T-helper 1 cell treated with Interleukin-12 subunit alpha and Interleukin-12 subunit beta and Interleukin-4 antibody, amounts not matched to agents 30 μg/mL and 1 μg/mL, for 36 hours (primary cell): ENCODE data around the gene PCDH8.

Source experiments
- H3K27ac Mint-ChIP-seq: one replicate; pipeline ENCODE4 v1.8.0; 2021; ENCODE audit warnings: mild to moderate bottlenecking, mixed read lengths
- H3K27me3 Mint-ChIP-seq: one replicate; pipeline ENCODE4 v1.8.0; 2021; ENCODE audit warnings: low read depth, mixed read lengths
- H3K36me3 Mint-ChIP-seq: one replicate; pipeline ENCODE4 v1.8.0; 2021; ENCODE audit warnings: low read depth, mixed read lengths
- H3K4me1 Mint-ChIP-seq: one replicate; pipeline ENCODE4 v1.8.0; 2021; ENCODE audit warnings: low read depth, mixed read lengths
- H3K4me3 Mint-ChIP-seq: one replicate; pipeline ENCODE4 v1.8.0; 2021; ENCODE audit warnings: mild to moderate bottlenecking, moderate library complexity, mixed read lengths
- H3K9me3 Mint-ChIP-seq: one replicate; pipeline ENCODE4 v1.8.0; 2021; ENCODE audit warnings: mixed read lengths

PCDH8 gene

DNA sequence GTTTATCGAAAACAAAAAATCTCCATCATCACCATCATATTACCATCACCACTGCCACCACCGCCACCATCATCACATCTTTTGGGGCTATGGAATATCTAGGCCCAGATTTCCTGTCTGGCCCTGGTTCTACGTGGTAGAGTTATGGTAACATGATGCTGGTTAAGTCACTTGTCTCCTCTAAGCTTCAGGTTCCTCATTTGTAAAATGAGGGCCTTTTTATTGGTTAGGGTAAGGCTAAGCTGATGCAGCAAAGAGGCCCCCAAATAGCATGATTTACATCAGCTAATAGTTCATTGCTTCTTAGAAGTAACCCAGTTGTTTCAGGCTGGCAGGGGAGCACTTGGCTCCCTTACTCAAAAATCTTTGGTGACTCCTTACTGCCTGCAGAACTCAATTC lies 37.9 kb downstream of the PCDH8 start:
- Mint-ChIP-seq H3K9me3 (no peaks in the 10 kb centered on the region), H3K27me3 (peaks cover 9% of the 10 kb centered on the region), H3K36me3 (no peaks in the 10 kb centered on the region), H3K27ac (no peak overlapping the region), H3K4me3 (no peak overlapping the region), H3K4me1 (no peaks in the 10 kb centered on the region)

DNA sequence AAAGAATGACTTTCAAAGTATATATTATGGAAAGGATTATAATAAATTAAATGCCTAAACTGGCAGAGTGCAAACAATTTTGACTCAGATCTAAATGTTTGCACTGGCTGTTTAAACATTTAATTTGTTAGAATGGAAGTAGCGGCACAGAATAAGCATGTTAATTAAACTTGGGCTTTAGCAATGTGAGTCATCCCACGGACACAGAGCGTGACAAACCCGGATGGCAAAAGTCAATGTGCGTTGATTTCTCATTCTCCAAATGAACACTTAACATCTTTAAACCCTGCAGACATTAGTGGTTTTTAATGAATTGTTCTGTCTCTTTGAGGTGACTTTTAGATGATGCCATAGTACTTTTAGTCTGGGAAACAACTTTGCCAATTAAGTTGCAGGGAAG lies 38.4 kb downstream of the PCDH8 start:
- Mint-ChIP-seq H3K27me3 (peaks cover 14% of the 10 kb centered on the region), H3K4me3 (no peak overlapping the region), H3K4me1 (no peaks in the 10 kb centered on the region), H3K9me3 (no peaks in the 10 kb centered on the region), H3K27ac (no peak overlapping the region), H3K36me3 (no peaks in the 10 kb centered on the region)

DNA sequence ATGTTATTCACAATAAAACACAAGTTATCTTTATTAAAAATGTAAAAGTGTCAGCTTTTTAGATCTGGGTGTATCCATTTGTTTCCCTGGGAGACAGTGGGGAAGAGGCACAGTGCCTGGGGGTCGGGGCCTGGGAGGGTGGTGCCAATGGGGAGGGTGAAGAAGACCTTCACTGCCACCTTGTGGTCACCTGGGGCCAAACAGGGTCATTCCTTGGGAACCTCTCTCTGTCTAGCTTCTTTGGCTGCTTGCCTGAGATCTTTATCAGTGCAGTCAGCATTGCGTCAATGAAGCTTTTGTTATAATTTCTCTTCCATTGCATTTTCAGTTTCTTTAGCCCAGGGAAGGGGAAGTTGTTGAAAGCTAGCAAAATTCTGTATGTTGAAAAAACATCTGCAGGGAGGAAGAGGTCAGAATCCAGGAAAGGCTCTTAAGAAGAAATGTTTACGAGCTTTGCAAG lies 39.1 kb downstream of the PCDH8 start:
- Mint-ChIP-seq H3K4me3 (no peak overlapping the region), H3K36me3 (no peaks in the 10 kb centered on the region), H3K9me3 (no peaks in the 10 kb centered on the region), H3K4me1 (no peaks in the 10 kb centered on the region), H3K27me3 (peaks cover 14% of the 10 kb centered on the region), H3K27ac (no peak overlapping the region)

DNA sequence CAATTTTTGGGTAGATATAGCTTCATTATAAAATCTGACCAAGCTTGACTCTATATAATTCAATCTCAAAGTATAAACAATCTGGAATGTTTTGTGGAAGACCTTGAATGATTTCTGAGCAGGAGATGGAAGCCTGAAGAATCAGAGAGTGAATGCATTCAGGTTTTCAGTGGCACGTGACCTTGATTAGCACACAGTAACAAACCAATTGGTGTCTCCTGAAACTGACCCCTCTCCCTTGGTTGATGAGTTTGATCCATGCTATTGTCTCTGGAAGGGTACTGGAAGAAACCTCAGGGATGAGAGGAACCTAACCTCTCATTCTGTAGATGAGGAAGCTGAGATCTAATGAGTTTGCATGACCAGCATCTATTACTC lies 39.6 kb downstream of the PCDH8 start:
- Mint-ChIP-seq H3K9me3 (no peaks in the 10 kb centered on the region), H3K27ac (no peak overlapping the region), H3K4me3 (no peak overlapping the region), H3K36me3 (no peaks in the 10 kb centered on the region), H3K4me1 (no peaks in the 10 kb centered on the region), H3K27me3 (peaks cover 14% of the 10 kb centered on the region)

DNA sequence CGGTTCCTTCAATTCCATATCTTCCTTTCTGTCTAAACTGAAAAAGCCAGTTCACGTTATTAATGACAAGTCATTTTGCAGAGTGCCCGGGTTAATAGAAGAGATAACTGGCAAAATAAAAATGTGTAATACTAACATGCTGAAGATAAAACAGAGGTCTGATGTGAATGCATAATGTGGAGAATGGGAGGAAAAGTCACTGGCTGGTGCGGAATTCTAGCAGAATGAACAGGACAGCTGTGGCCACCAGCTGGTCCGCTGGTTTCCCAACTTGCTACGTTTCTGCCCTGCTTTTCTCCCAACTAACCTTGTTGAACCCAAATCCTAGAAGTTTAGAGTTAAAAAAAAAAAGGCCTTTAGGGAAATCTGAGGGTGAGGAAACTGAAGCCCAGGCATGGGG lies 42.4 kb downstream of the PCDH8 start:
- H3K4me3 Mint-ChIP-seq = no peak overlapping the region
- H3K4me1 Mint-ChIP-seq = no peaks in the 10 kb centered on the region
- H3K36me3 Mint-ChIP-seq = no peaks in the 10 kb centered on the region
- peaks cover 13% of the 10 kb centered on the region for H3K27me3 Mint-ChIP-seq
- no peak overlapping the region for H3K27ac Mint-ChIP-seq
- no peaks in the 10 kb centered on the region for H3K9me3 Mint-ChIP-seq

DNA sequence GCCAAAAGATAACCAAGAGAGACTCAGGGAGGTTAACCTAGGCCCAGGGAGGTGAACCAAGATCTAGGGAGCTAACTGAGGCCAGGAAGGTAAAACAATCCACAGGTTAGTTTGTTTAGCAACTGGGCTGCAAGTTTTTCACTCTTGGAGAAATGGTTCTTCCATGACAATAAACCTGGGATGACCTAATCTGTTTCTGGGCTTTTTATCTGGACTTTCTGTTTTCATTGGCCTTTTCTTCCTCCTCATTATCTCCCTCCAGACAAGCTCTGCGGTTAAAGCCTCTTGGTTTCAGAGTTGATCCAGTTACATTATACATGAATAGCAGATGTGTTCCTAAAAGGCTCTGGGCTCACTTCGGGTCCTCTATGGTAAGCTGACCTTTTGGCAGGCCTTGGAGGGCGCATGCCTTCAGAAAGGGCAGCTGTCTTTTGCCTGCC lies 44.2 kb downstream of the PCDH8 start:
- Mint-ChIP-seq H3K4me3 (no peak overlapping the region), H3K36me3 (no peaks in the 10 kb centered on the region), H3K4me1 (no peaks in the 10 kb centered on the region), H3K27me3 (peaks cover 10% of the 10 kb centered on the region), H3K9me3 (no peaks in the 10 kb centered on the region), H3K27ac (no peak overlapping the region)

DNA sequence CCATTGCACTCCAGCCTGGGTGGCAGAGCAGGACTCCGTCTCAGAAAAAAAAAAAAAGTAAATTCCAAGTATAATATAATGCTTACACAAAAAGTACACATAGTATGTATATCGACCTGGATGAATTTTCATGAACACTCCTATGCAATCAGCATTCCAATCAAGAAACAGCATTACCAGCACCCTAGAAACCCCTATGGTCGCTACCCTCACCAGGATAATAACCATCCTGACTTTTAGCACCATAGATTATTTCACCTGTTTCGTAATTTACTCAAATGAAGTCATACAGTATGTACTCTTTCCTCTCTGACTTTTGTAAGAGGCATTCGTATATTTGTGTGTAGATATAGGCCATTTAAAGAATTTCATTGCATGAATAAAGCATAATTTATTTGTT lies 47.6 kb downstream of the PCDH8 start:
- H3K36me3 Mint-ChIP-seq = no peaks in the 10 kb centered on the region
- H3K4me3 Mint-ChIP-seq = no peak overlapping the region
- no peak overlapping the region for H3K27ac Mint-ChIP-seq
- H3K9me3 Mint-ChIP-seq = no peaks in the 10 kb centered on the region
- peaks cover 9% of the 10 kb centered on the region for H3K27me3 Mint-ChIP-seq
- H3K4me1 Mint-ChIP-seq = no peaks in the 10 kb centered on the region

DNA sequence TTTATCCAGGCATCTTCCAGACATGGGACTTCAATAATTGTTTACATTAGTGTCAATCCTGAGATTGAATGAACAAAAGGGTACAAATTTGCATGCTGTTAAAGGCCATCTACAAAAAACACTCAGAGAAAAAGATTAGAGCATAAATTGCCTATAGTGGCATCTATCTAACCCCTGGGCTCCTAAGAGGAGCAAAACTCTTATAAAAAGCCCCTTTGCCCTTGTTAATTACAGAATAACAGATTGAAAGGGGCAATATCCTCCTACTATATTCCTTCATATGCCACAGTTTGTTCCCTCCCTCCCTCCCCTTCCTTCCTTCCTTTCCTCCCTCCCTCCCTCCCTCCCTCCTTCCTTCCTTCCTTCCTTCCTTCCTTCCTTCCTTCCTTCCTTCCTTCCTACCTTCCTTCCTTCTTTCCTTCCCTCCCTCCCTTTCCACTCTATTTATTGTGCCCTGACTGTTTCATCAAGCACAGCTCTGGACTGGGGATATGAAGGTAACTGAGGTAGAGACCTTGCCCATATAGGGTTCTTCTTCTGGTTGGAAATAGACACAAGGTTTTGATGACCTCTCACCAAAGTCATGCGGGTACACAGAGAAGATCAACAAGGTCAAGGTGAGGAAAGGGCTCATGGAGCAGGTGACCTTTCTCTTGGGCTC lies 49.5 kb downstream of the PCDH8 start:
- Mint-ChIP-seq H3K4me3 (no peak overlapping the region), H3K27ac (no peak overlapping the region), H3K36me3 (no peaks in the 10 kb centered on the region), H3K4me1 (no peaks in the 10 kb centered on the region), H3K9me3 (no peaks in the 10 kb centered on the region), H3K27me3 (peaks cover 4% of the 10 kb centered on the region)

DNA sequence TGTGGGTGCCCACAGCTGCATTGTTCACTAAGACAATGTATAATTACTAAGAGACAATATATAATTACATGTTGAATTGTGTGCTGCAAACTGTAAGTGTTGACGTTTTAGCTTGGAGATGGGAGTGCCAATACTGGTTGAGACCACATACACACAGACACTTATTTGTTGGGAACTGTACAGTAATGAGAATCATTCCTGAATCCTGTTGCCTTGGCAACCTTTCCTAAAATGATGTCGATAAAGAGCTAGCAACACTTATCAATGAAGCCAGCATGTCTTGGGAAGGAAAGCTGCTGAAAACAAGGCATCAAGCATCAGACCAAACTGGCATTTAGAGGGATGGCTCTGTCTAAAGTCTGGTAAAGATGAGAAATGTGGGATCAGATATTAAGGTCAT lies 51.3 kb downstream of the PCDH8 start:
- Mint-ChIP-seq H3K36me3 (no peaks in the 10 kb centered on the region), H3K4me3 (no peak overlapping the region), H3K4me1 (no peaks in the 10 kb centered on the region), H3K9me3 (no peaks in the 10 kb centered on the region), H3K27ac (no peak overlapping the region), H3K27me3 (peaks cover 4% of the 10 kb centered on the region)

DNA sequence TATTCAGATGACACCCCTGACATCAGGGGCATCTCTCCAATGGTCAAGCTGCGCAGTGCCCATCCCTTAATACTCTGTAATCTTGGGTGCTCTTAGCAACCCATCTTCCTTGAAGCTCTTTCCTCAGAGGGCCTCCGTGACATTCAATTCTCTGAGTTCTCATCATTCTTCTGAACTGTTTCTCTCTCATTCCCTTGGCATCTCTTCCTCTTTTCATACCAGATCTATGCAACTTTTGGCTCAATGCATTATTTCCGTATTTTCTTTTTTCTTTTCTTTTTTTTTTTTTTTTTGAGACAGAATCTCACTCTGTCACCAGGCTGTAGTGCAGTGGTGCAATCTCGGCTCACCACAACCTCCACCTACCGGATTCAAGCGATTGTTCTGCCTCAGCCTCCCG lies 53.9 kb downstream of the PCDH8 start:
- Mint-ChIP-seq H3K27ac (no peak overlapping the region), H3K27me3 (peaks cover 4% of the 10 kb centered on the region), H3K4me1 (no peaks in the 10 kb centered on the region), H3K4me3 (no peak overlapping the region), H3K36me3 (no peaks in the 10 kb centered on the region), H3K9me3 (no peaks in the 10 kb centered on the region)

DNA sequence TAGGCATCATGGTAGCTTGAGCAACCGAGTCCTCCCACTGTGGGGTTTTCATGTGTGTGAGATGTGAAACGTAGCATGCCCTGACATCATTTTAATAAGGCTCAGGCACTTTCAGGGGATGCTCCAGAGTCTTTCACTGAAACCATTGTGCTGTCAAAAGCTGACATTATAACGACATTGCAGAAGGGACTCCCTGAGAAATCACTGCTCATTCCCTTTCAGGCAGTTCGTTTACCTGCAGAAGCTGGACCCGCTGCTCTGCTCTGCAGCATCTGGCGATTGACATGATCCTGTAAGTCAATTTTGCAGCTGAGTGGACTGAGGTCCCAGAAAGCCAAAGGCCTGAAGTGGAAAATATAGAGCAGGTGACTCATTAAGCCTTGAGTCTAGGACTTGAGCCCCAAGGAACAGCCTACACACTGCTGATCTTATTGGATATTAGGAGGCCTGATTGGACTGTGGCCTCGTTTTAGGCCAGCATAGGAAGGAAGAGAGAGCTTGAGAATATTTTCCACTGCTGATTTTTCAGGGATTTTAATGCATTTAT lies 54.9 kb downstream of the PCDH8 start:
- Mint-ChIP-seq H3K4me1 (no peaks in the 10 kb centered on the region), H3K4me3 (no peak overlapping the region), H3K9me3 (no peaks in the 10 kb centered on the region), H3K27me3 (peaks cover 4% of the 10 kb centered on the region), H3K27ac (no peak overlapping the region), H3K36me3 (no peaks in the 10 kb centered on the region)
